Mesothelial cell of epicardium (in vitro differentiated cells): ENCODE results near the gene NEB. TPM values are rescaled to one million over a fixed set of nuclear protein-coding genes. Genes with fewer than 3 reads are reported as not detected.

Experiments used
- DNase-seq, 2 experiments: peaks; one replicate each; pipeline ENCODE4 v3.0.0; 2021; ENCODE audit warnings: low spot score in 2 of 2; ENCODE audit not compliant: unreplicated experiment in 2 of 2
- H3K27ac Mint-ChIP-seq: 2 replicates; pipeline ENCODE4 v1.8.0; 2021; ENCODE audit warnings: mixed read lengths
- H3K27me3 Mint-ChIP-seq: 2 replicates; pipeline ENCODE4 v1.8.0; 2021; ENCODE audit warnings: low read depth, mixed read lengths
- H3K36me3 Mint-ChIP-seq: 2 replicates; pipeline ENCODE4 v1.8.0; 2021; ENCODE audit warnings: mixed read lengths
- H3K4me1 Mint-ChIP-seq: 2 replicates; pipeline ENCODE4 v1.8.0; 2021; ENCODE audit warnings: mixed read lengths
- H3K4me3 Mint-ChIP-seq: 2 replicates; pipeline ENCODE4 v1.8.0; 2021; ENCODE audit warnings: mild to moderate bottlenecking, moderate library complexity, mixed read lengths
- H3K9me3 Mint-ChIP-seq: 2 replicates; pipeline ENCODE4 v1.8.0; 2021; ENCODE audit warnings: mixed read lengths
- CTCF ChIP-seq: fragments of 200-600 bp; sonication (generic); IDR thresholded peaks from one replicate; pipeline ENCODE4 v1.5.0; 2021; ENCODE audit warnings: antibody characterized with exemption; ENCODE audit not compliant: unreplicated experiment
- total RNA-seq: library from RNA; stranded (reverse); gene quantifications from 3 replicates; pipeline ENCODE4 v1.2.1, GENCODE V29; 2021

NEB gene
- total RNA-seq, 1 donor from 2014 or later: 0.92 TPM

GRCh38 chr2:151695778-151696177 lies 38.5 kb downstream of the NEB start:
- Mint-ChIP-seq H3K27me3 (peaks cover 6% of the 10 kb centered on the region), H3K36me3 (no peaks in the 10 kb centered on the region), H3K4me3 (no peak overlapping the region), H3K27ac (no peak overlapping the region), H3K9me3 (no peaks in the 10 kb centered on the region), H3K4me1 (peaks cover 2% of the 10 kb centered on the region)
- TF ChIP-seq CTCF: no peak
- no peak for DNase-seq

GRCh38 chr2:151691631-151692030 lies 42.6 kb downstream of the NEB start:
- Mint-ChIP-seq H3K27me3 (peaks cover 9% of the 10 kb centered on the region), H3K4me3 (no peak overlapping the region), H3K27ac (no peak overlapping the region)

GRCh38 chr2:151688719-151689118 lies 45.6 kb downstream of the NEB start:
- Mint-ChIP-seq H3K4me3 (no peak overlapping the region), H3K4me1 (no peaks in the 10 kb centered on the region), H3K9me3 (no peaks in the 10 kb centered on the region), H3K27me3 (peaks cover 9% of the 10 kb centered on the region), H3K36me3 (no peaks in the 10 kb centered on the region), H3K27ac (no peak overlapping the region)
- no peak for TF ChIP-seq CTCF
- no peak for DNase-seq

More at GRCh38 chr2:151691631-151692030, 42.6 kb downstream of the NEB start:
- no peaks in the 10 kb centered on the region for H3K9me3 Mint-ChIP-seq
- H3K4me1 Mint-ChIP-seq: peaks cover 2% of the 10 kb centered on the region
- DNase-seq: no peak
- no peaks in the 10 kb centered on the region for H3K36me3 Mint-ChIP-seq
- no peak for TF ChIP-seq CTCF

- no peak for TF ChIP-seq CTCF
- Mint-ChIP-seq H3K4me1 (no peaks in the 10 kb centered on the region), H3K4me3 (no peak overlapping the region), H3K9me3 (no peaks in the 10 kb centered on the region), H3K27ac (no peak overlapping the region), H3K36me3 (no peaks in the 10 kb centered on the region), H3K27me3 (peaks cover 2% of the 10 kb centered on the region)
- no peak for DNase-seq
These were observed 51.7 kb downstream of the NEB start for GRCh38 chr2:151682459-151683003.

GRCh38 chr2:151681051-151681450 lies 53.2 kb downstream of the NEB start:
- H3K4me1 Mint-ChIP-seq: no peaks in the 10 kb centered on the region
- H3K9me3 Mint-ChIP-seq: no peaks in the 10 kb centered on the region
- no peak overlapping the region for H3K27ac Mint-ChIP-seq
- no peaks in the 10 kb centered on the region for H3K36me3 Mint-ChIP-seq
- no peak overlapping the region for H3K4me3 Mint-ChIP-seq
- no peak for DNase-seq
- H3K27me3 Mint-ChIP-seq: peaks cover 11% of the 10 kb centered on the region
- TF ChIP-seq CTCF: no peak

- peaks cover 11% of the 10 kb centered on the region for H3K27me3 Mint-ChIP-seq
- H3K9me3 Mint-ChIP-seq: no peaks in the 10 kb centered on the region
- no peak overlapping the region for H3K27ac Mint-ChIP-seq
- H3K4me1 Mint-ChIP-seq: no peaks in the 10 kb centered on the region
- H3K4me3 Mint-ChIP-seq: no peak overlapping the region
- no peaks in the 10 kb centered on the region for H3K36me3 Mint-ChIP-seq
- DNase-seq: no peak
- TF ChIP-seq CTCF: no peak
These were observed 54.3 kb downstream of the NEB start for GRCh38 chr2:151679994-151680393.
